GM19043 (cell line): ENCODE results near the gene MRPL47.

Source experiments
- ATAC-seq: cut with Tn5 transposase; IDR thresholded peaks from one replicate; pipeline ENCODE4 v1.9.1; 2021; ENCODE audit warnings: low read depth; ENCODE audit not compliant: unreplicated experiment

MRPL47 gene

GRCh38 chr3:179599531-179599930 lies 4.9 kb downstream of the MRPL47 start:
- ATAC-seq = no peak

GRCh38 chr3:179591313-179591712 lies 13.1 kb downstream of the MRPL47 start:
- ATAC-seq = no peak

- ATAC-seq = no peak
Observed at GRCh38 chr3:179590669-179591068, 13.8 kb downstream of the MRPL47 start.

GRCh38 chr3:179589143-179589542 lies 15.3 kb downstream of the MRPL47 start:
- ATAC-seq = no peak

- no peak for ATAC-seq
Observed at GRCh38 chr3:179580992-179581391, 23.4 kb downstream of the MRPL47 start.

- no peak for ATAC-seq
Observed at GRCh38 chr3:179565496-179565895, 38.9 kb downstream of the MRPL47 start.

- ATAC-seq = peak; percentile 43
Observed at GRCh38 chr3:179563271-179563783, 41.1 kb downstream of the MRPL47 start.

GRCh38 chr3:179562591-179563270 lies 41.7 kb downstream of the MRPL47 start, which contains the start of gene ACTL6A:
ACTL6A (plus strand) TSS chr3:179562926; CDS start chr3:179563093, 167 bp downstream.
- peak; percentile 92 for ATAC-seq

GRCh38 chr3:179560791-179561190 lies 43.6 kb downstream of the MRPL47 start:
- no peak for ATAC-seq

- ATAC-seq = no peak
Observed at GRCh38 chr3:179558742-179559364, 45.6 kb downstream of the MRPL47 start.

GRCh38 chr3:179551349-179552105 lies 52.9 kb downstream of the MRPL47 start:
- ATAC-seq = no peak

GRCh38 chr3:179546814-179547241 lies 57.6 kb downstream of the MRPL47 start:
- ATAC-seq = no peak

GRCh38 chr3:179544981-179545645 lies 59.3 kb downstream of the MRPL47 start:
- ATAC-seq = no peak

GRCh38 chr3:179542375-179542774 lies 62.1 kb downstream of the MRPL47 start:
- no peak for ATAC-seq

- ATAC-seq = no peak
Observed at GRCh38 chr3:179541596-179541995, 62.8 kb downstream of the MRPL47 start.

- no peak for ATAC-seq
Observed at GRCh38 chr3:179541094-179541493, 63.3 kb downstream of the MRPL47 start.
